Hippocampal formation (tissue), 2 donors: ENCODE data around the gene DENND1A.
"Not testable (repeated sequence)": the region's sequence is repeated elsewhere in the genome, so short reads cannot be mapped to it uniquely, and the experiment has no call there.

ENCODE experiments used
- DNase-seq, 2 donors: peaks; one replicate each; lab custom pipeline; 2025; lab: John Stamatoyannopoulos, UW

DENND1A gene

DNA sequence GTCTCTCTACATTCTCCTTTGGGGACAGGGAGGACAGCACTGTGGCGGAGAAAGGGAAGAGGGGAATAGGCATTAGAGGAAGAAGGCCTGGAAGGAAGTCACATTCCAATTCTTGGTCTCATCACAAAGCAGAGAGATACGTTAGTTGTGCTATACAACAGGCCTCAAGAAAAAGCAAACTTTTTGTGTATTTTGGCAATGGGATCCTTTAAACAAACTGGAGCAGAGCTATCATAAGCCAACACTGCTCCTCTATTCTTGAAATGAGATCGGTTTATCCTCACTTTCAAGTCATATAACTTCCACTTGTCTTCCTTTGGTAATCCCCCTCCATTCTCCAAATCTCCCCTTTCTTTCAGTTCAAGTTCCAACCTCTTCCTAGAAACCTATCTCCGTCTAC is 6.5 kb downstream of the DENND1A start:
- DNase-seq: no peak

DNA sequence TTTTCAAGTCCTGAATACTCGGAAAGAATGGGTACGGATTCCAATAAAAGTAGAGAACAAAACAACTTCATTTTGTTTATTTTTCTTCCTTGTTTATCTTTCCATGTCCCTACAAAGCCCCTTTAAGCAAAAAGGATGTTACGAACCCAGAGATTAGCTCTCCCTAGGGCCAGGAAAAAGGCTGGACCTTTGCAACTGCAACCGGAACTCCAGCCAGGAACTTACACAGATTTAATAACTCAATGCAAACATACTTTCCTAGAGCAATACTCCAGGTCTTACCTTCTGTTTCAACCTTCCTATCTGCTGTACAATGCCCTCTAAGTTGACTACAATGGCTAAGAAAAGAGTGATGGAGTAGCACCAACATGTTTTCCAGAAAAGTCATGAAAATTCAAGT is 7.0 kb downstream of the DENND1A start:
- DNase-seq: no peak

DNA sequence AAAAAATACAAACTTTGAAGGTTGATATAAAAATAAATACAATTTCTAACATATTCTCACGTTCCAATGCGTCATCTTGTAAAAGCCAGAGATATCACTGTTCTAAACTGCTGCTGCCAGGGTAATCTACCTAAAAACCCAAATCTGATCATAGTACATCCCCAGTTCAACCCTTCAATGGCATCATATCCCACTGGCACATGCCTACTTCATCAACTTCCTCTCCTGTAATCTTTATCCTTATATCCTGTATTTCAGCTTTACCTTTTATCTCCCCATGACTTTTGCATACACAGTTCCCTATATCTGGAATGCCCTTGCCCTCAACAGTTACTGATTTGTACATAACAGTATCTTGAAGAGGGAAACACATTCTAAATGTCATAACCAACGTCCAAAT is 7.5 kb downstream of the DENND1A start:
- no peak for DNase-seq

DNA sequence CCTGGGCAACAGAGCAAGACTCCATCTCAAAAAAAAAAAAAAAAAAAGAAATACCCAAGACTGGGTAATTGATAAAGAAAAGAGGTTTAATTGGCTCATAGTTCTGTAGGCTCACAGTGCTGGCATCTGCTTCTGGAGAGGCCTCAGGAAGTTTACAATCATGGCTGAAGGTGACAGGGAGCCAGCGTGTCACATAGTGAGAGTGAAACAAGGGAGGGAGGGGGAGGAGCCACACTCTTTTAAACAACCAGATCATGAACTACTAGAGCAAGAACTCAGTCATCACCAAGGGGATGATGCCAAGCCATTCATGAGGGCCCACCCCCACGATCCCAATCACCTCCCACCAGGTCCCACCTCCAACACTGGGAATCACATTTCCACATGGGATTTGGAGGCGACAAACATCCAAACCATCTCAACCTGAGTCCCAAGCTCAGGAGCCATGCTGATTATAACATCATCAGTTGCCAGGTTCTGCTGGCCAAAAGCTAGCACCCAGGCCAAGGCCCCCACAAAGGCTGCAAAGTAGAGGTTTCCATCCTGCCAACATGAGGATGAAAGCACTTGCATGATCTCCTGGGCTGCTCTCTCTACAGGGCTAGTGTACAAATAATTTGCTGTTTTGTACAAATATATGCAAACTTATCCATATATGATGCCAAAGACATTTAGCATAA is 15.3 kb downstream of the DENND1A start:
- no peak for DNase-seq

DNA sequence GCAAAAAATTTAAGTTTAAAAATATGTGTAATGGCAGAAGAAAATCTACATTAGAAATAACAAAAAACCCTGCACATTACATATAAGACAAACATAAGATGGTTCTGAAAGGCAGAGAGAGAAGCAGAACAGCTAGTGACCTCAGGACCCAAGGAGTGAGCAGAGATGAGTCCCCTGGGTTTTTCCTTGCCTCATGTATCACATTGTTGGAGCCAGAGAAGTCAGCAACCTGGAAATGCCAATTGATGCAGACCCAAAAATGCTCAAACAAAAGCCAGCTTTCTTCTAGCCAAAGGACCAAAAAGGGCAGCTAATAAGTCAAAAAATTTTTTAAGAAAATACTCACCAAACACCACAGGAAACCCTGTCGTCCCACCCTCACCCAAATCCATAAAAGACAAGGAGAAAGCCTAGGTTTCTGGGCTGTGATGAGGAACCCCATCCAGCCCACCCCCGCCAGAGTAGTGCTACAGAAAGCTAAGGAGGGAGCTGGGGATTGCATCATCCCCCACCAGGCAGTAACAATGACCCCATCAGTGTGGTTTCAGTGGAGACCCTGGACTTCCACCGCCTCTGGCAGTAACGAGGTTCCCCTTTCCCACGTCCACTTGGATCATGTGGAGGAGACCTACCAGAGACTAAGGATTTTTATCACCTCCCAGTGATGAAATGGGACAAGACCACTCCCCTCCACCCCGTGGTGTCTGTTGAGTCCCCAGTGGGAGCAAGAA is 17.6 kb downstream of the DENND1A start:
- DNase-seq: no peak

DNA sequence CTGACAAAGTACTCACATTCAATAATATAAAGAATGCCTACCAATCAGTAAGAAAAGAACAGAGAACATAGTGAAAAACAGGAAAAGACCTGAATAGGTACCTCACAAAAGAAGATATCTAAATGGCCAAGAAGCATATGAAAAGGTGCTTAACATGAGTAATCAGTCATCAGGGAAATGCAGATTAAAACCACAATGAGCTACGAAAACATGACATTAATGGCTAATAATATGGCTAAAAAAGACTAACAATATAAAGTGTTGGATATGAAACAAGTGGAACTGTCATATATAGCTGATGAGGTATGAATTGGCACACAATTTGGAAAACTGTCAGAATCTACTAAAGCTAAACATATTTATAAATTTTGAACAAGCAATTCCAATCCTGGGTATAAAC is 18.9 kb downstream of the DENND1A start:
- no peak for DNase-seq

DNA sequence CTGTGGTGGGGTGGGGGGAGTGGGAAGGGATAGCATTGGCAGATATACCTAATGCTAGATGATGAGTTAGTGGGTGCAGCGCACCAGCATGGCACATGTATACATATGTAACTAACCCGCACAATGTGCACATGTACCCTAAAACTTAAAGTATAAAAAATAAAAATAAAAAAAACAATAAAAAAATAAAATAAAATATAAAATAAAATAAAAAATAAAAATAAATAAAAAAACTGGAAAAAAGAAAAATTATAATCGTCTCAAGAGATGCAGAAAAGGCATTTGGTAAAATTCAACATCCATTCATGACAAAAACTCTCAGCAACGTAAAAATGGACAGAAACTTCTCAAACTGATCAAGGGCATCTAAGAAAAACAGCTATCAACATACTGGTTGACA is 20.7 kb downstream of the DENND1A start:
- DNase-seq: not testable (repeated sequence)

DNA sequence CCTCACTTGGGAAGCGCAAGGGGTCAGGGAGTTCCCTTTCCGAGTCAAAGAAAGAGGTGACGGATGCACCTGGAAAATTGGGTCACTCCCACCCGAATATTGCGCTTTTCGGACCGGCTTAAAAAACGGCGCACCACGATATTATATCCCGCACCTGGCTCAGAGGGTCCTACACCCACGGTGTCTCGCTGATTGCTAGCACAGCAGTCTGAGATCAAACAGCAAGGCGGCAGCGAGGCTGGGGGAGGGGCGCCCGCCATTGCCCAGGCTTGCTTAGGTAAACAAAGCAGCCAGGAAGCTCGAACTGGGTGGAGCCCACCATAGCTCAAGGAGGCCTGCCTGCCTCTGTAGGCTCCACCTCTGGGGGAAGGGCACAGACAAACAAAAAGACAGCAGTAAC is 26.4 kb downstream of the DENND1A start:
- not testable (repeated sequence) for DNase-seq

DNA sequence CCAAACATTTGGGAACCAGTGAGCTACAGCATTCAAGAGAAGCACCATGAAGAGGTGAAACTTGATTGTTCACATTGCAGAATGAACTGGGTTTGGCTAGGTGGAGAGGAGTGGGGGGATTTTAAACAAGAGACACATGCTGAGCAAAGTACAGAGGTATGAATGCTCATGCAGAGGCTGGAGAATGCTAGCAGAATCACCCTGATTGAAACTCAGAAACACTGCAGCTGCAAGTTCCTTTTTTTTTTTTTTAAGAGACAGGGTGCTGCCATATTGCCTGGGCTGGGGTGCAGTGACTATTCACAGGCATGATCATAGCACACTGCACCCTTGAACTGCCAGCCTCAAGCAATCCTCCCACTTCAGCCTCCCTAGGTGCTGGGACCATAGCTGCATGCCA is 35.1 kb downstream of the DENND1A start:
- no peak for DNase-seq

DNA sequence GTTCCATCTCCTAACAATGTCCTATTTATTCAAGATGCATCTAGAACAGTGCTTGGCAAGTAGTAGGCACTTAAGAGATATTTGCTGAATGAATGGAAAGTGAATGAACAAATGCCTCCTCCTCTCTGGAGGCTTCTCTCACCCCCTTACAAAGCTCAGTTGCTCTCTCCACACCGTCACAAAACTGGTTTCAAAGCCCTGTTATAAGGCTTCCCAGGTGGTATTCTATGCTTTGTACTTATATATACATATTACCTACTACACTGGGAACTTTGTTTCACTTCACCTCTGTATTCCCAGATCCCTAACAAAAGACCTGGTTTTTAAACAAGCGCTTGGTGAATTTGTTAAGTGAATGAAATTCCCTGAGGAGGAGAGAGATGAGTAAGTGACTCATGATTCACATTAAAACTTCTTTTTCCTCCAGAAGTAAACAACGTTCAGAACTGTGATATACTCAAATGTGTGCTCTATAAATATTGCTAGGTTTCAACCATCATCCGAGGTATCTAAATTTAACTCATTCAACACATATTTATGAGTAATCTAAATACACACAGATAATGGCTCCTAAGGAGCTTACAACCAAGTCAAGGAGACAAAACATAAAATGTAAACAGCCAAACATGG is 36.0 kb downstream of the DENND1A start:
- no peak for DNase-seq

DNA sequence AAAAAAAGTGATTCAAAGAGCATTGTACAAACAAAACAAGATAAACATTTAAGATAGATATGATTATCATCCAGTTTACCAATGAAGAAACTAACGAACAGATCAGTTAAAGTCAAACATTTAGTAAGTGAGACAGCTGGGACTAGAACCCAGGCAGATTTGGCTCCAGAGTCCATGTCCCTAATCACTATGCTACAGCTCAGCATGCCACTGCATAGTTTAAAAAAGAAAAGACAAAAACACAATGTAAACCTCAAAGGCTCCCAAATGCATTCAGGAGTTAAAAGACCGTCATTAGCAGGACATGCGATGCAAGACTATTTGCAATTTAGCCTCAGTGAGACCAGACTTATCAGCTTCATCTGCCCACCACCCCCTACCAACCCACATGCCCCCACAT is 36.8 kb downstream of the DENND1A start:
- no peak for DNase-seq

DNA sequence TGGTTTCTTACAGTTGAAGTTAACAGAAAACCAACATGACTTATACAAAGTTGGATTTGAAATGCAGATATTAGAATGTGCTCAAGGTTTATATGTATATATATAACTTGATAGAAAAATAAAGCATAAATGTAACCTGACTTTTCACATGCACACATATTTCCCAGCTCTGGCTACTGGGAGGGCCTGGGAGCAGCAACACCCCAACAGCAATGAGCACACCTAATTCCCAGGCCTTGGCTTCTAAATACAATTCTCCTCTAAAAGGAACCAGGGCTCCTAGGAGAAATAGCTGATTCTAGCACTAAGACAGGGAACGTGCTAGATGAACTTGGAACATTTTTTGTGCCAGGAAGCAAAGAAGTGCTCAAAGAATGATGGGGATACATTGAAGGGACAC is 42.1 kb downstream of the DENND1A start:
- DNase-seq: no peak

DNA sequence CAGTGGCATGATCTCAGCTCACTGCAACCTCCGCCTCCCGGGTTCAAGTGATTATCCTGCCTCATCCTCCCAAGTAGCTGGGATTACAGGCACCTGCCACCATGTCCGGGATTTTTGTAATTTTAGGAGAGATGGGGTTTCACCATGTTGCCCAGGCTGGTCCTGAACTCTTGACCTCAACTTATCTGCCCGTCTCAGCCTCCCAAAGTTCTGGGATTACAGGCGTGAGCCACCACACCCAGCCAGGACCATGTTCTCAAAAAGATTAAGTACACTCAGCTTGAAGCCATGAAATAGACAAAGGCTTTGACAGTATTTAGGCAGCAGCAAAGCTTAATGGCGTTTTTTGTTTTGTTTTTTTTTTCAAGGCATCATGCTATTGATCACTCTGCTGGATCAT is 44.1 kb downstream of the DENND1A start:
- not testable (repeated sequence) for DNase-seq

DNA sequence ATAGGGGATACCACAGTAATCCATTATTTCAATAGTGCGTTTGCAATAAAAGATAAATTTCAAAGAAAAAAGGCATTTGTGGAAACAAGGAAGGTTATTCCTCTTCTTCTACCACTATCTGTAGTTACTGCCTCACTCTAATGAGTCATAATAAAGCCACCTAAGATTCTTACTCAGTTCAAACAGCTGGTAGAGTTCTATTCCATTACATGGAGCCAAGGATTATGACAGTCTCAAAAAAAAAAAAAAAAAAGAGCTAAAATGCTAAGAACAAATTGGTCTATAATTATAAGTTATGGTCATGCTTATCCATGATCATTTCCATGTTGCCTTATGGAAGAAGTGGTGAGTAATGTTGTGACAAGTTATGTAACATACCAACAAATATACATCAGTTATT is 46.3 kb downstream of the DENND1A start:
- DNase-seq: no peak

DNA sequence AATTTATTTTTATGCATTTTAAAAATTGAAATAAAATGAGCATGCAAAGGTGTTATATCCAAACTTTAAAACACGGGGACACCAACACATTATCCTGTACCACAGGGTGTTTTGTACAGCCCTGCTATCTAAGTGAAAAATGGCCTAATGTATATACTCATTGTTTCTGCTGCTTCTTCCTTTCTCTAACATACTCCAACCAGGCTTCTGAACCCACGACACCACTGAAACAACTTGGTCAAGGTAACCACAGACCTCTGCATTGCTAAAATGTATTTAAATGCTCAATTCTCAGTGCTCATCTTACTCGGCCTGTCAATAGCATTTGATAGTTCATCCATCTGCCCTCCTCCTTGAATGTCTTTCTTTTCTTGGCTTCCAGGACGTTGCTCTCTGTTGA is 48.3 kb downstream of the DENND1A start:
- DNase-seq: no peak

DNA sequence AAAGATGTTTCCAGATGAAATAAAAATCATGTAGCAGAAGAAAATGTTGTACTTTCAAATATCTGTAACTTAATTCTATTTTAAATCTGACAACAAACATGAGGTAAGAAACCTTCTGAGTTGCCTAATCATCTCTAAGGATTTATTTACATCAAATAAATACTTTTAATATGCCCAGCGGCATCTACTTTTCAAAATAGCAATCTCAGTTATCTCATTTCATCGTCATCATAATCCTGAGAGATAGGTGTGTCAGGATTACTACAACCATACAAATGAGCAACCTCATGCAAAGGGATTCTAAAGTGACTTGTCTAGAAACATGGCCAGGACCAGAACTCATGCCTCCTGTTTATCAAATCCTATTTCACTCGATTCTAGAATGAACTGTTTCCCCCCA is 49.5 kb downstream of the DENND1A start:
- no peak for DNase-seq

DNA sequence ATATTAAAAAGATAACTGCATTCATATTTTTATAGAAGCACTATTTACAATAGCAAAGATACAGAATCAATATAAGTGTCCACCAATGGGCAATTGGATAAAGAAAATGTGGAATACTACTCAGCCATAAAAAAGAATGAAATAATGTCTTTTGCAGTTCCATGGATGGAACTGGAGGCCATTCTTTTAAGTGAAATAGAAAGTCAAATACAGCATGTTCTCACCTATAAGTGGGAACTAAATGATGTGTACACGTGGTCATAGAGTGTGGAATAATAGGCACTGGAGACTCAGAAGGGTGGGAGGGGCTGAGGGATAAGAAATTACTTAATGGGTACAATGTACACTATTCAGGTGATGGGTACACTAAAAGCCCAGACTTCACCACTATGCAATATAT is 53.2 kb downstream of the DENND1A start:
- no peak for DNase-seq

DNA sequence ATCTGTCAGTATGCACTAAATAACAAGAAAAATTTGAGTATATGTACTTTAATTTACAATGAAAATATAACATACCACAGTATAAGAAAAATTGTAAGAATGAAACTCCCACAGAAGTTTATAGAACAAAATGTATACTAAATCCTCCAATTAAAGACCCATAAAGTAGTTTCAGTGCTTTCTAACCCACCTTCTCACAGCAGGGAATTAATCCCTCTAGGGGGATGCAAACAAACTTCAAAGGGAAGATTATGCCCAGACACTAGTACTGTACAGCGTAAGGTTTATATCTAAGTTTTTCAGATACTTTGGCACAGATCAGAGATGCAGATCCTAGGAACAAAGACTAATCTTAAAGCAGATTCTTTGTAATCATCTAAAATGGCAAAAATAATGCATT is 57.2 kb downstream of the DENND1A start:
- DNase-seq: no peak

DNA sequence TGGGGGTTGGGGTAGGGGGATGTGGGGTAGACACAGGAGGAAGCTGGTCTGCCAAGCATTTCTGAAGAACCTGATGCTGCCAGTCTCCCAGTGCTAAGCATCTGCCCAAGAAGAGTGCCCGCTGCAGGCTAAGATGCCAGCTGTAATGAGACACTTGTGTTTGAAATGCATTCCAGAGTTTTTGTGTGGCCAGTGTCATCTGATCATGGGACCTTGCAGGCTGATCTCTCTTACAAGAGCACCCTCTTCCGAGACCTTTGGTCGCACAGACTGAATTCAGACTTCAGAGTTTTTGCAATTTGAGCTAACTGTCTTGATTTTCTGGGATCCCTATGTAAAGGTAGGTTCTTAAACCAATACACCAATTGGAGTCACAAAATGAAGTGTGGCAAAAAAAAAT is 58.1 kb downstream of the DENND1A start:
- DNase-seq: peak; percentile 50 to 51

DNA sequence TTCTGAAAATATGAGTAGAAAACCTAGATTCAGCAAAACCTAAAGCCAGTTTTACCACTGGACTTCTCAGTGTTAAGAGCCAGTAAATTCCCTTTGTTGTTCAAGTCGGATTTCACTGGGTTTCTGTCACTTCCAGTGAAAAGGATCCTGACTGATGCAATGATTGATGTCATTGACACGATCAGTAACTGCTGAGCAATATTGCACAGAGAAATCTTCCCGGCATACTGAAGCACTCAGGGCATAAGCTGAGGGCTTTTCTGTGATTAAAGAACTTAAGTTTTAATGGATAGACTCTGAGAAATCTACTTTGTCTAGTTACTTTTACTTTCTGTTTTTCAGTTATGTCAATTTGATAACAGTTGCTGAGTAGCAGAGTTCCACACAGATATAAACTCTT is 61.9 kb downstream of the DENND1A start:
- no peak for DNase-seq

DNA sequence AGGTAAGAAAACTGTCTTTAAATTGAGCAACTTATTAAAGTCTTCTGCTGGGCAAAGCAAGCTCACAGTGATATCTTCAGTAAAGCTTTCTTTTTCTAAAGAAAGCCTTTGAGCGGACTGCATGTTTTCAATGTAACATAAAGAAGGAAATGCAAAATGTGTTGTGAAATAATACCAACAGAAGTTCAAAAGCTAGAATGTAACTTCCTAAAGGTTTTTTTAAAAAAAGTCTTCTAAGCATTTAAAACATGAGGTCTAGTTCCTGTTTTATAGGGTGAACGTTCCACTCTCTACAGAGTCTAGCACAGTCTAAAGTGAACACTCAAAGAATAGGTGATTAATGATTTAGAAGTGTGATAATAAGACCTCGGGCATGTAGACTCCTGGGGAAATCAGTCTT is 62.9 kb downstream of the DENND1A start:
- peak in 1 of 2 donors; percentile 42 for DNase-seq

DNA sequence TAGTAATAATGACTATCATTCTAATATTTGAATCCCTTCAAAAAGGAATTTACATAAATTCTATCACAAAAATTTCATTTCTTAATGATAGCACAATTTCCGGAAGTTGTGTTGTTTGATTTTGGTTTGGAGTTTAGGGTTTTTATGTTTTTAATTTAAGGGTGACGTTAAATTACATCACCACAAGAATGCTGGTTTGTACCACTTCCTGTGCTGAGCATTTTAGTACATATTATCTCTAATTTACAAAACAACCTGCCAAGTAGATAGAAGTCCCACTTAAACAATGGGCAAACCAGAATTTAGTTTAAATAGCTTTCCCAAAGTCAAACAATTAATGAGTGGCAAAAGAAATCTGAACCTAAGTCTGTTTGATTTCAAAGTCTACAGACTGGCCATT is 63.4 kb downstream of the DENND1A start:
- no peak for DNase-seq

DNA sequence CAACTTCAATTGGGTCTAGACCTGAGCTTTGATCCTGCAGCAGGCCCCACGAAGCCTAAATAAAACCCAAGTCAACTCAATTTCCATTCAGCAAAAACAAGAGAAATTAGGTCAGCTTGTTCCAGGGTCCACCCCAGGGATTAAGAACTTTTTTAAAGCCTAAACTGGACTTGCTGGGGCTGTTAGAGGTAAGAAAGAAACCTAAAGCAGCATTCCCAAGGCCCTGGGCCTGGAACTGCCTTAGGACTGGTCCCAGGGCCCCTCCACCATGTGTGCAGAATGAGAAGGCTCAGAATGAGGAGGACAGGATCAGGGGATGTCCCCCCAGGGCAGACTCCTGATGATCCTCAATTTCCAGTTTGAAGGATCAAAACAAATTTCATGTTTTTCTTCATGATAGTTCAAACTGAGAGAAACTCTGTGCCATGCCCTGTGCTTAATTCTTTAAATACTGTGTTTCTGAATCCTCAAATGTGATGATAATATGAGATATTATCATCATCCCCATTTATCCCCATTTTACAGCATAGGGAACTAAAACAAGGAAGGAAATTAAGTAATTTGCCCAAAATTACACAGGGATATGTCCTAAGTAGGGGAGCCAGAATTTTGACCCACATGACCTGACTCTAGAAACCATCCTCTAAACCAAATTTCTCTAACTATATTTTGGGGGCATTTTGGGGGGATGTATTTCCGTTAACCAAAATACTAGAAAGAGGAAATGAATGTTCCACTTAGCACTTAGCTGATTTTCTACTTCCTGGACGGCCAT is 64.5 kb downstream of the DENND1A start:
- no peak for DNase-seq
